NCI-H2081 treated with DMSO at 0.1 percent for 48 hours (cell line): ENCODE measurements around the gene SLCO2A1.
"Not testable (repeated sequence)": the region's sequence is repeated elsewhere in the genome, so short reads cannot be mapped to it uniquely, and the experiment has no call there.

Experiments used
- DNase-seq: peaks from one replicate; lab custom pipeline; 2025; lab: John Stamatoyannopoulos, UW

The SLCO2A1 gene

GRCh38 chr3:134029734-134030378 is at the start of gene SLCO2A1:
TSS of gene SLCO2A1 (minus strand) at chr3:134029925. CDS start at chr3:134029802, 123 bp downstream.
- DNase-seq: no peak

- no peak for DNase-seq
Observed at GRCh38 chr3:134079111-134079547, 49.4 kb upstream of the SLCO2A1 start.

GRCh38 chr3:134078169-134078831 is 48.6 kb upstream of the SLCO2A1 start:
- no peak for DNase-seq

- no peak for DNase-seq
Observed at GRCh38 chr3:134077649-134078161, 48.0 kb upstream of the SLCO2A1 start.

GRCh38 chr3:134076851-134077250 is 47.1 kb upstream of the SLCO2A1 start:
- no peak for DNase-seq

GRCh38 chr3:134075846-134076245 is 46.1 kb upstream of the SLCO2A1 start:
- no peak for DNase-seq

- DNase-seq: no peak
Observed at GRCh38 chr3:134075568-134075825, 45.8 kb upstream of the SLCO2A1 start.

GRCh38 chr3:134074790-134075567 is 45.3 kb upstream of the SLCO2A1 start:
- no peak for DNase-seq

- DNase-seq: no peak
Observed at GRCh38 chr3:134074001-134074789, 44.5 kb upstream of the SLCO2A1 start.

- DNase-seq: no peak
Observed at GRCh38 chr3:134073583-134073945, 43.8 kb upstream of the SLCO2A1 start.

GRCh38 chr3:134072881-134073582 is 43.3 kb upstream of the SLCO2A1 start:
- no peak for DNase-seq

GRCh38 chr3:134070281-134070680 is 40.6 kb upstream of the SLCO2A1 start:
- DNase-seq: not testable (repeated sequence)

GRCh38 chr3:134068429-134068828 is 38.7 kb upstream of the SLCO2A1 start:
- DNase-seq: no peak

- DNase-seq: no peak
Observed at GRCh38 chr3:134067531-134068161, 37.9 kb upstream of the SLCO2A1 start.

- DNase-seq: no peak
Observed at GRCh38 chr3:134066651-134067530, 37.2 kb upstream of the SLCO2A1 start.

- no peak for DNase-seq
Observed at GRCh38 chr3:134066158-134066541, 36.4 kb upstream of the SLCO2A1 start.

- DNase-seq: no peak
Observed at GRCh38 chr3:134065252-134066157, 35.8 kb upstream of the SLCO2A1 start.

- DNase-seq: no peak
Observed at GRCh38 chr3:134064081-134064480, 34.4 kb upstream of the SLCO2A1 start.

- no peak for DNase-seq
Observed at GRCh38 chr3:134061401-134061800, 31.7 kb upstream of the SLCO2A1 start.
